ENCODE measurements around the gene FEN1. TPM values are rescaled to one million over a fixed set of nuclear protein-coding genes. Genes with fewer than 3 reads are reported as not detected.

FEN1 gene, protein sequence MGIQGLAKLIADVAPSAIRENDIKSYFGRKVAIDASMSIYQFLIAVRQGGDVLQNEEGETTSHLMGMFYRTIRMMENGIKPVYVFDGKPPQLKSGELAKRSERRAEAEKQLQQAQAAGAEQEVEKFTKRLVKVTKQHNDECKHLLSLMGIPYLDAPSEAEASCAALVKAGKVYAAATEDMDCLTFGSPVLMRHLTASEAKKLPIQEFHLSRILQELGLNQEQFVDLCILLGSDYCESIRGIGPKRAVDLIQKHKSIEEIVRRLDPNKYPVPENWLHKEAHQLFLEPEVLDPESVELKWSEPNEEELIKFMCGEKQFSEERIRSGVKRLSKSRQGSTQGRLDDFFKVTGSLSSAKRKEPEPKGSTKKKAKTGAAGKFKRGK
- 7.7 and 9.0 TPM in 2 replicates for total RNA-seq

DNA sequence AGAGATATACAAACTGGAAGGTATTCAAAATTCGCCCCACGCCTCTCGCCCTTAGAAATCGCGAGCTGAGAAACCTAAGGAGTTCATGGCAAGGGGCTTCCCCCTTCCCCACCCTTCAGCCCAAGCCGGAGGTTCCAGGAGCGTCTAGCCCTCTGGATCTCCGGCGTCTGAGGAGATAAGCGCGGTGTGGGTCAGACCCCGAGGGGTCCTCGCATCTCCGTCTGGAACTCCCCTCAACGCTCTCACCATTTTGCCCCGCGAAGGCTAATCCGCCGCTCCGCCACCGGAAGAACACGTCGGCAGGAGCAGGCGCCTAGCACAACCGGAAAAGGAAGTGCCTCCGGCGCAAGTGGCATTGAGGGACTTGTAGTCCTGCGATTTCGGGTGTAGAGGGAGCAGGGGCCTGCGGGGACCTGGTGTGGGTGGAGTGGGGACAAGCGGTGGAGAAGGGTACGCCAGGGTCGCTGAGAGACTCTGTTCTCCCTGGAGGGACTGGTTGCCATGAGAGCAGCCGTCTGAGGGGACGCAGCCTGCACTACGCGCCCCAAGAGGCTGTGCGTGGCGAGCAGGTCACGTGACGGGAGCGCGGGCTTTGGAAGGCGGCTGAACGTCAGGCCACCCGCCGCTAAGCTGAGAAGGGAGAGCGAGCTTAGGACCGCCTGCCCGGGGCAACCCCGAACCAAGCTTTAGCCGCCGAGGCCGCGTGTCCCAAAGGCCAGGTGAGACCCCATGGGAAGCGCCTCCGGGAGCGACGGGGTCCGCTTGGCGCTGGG lies at the start of gene FEN1, which contains the start of gene TMEM258:
TSS of gene FEN1 (plus strand) at position 602 of the 773 bp plus-strand sequence. CDS start 2,451 bp downstream, outside the sequence.
TSS of gene TMEM258 (minus strand) at position 290 of the 773 bp plus-strand sequence. CDS start at position 249, 41 bp downstream.
- Histone ChIP-seq H3K4me1 (ENCODE audit: insufficient read depth, low read length) (peaks cover 11% of the 10 kb centered on the region), H2AFZ (ENCODE audit: low read length) (peak within 1 kb of the TSS; percentile 96), H3K79me2 (ENCODE audit: insufficient read depth, low read length) (peaks cover 74% of the 10 kb centered on the region), H4K20me1 (ENCODE audit: insufficient read depth, low read length) (peaks cover 11% of the 10 kb centered on the region), H3K36me3 (ENCODE audit: insufficient read depth, low read length) (peaks cover 39% of the 10 kb centered on the region), H3K27me3 (ENCODE audit: insufficient read depth, low read length) (no peaks in the 10 kb centered on the region), H3K4me3 (ENCODE audit: insufficient read depth, low read length) (peak within 1 kb of the TSS; percentile 91), H3K4me2 (ENCODE audit: insufficient read depth, low read length) (peak within 1 kb of the TSS; percentile 91), H3K27ac (ENCODE audit: low read depth, low read length) (peak within 1 kb of the TSS; percentile 99), H3K9me3 (ENCODE audit: low read depth, low read length) (no peaks in the 10 kb centered on the region)
- peak; percentile 97 for DNase-seq (ENCODE audit: insufficient read length, low spot score, missing footprints)
- TF ChIP-seq, protein P1, sequence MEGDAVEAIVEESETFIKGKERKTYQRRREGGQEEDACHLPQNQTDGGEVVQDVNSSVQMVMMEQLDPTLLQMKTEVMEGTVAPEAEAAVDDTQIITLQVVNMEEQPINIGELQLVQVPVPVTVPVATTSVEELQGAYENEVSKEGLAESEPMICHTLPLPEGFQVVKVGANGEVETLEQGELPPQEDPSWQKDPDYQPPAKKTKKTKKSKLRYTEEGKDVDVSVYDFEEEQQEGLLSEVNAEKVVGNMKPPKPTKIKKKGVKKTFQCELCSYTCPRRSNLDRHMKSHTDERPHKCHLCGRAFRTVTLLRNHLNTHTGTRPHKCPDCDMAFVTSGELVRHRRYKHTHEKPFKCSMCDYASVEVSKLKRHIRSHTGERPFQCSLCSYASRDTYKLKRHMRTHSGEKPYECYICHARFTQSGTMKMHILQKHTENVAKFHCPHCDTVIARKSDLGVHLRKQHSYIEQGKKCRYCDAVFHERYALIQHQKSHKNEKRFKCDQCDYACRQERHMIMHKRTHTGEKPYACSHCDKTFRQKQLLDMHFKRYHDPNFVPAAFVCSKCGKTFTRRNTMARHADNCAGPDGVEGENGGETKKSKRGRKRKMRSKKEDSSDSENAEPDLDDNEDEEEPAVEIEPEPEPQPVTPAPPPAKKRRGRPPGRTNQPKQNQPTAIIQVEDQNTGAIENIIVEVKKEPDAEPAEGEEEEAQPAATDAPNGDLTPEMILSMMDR (IDR thresholded peaks at IDR 0.05; ENCODE audit: extremely low read depth, low read depth, low read length): no peak

DNA sequence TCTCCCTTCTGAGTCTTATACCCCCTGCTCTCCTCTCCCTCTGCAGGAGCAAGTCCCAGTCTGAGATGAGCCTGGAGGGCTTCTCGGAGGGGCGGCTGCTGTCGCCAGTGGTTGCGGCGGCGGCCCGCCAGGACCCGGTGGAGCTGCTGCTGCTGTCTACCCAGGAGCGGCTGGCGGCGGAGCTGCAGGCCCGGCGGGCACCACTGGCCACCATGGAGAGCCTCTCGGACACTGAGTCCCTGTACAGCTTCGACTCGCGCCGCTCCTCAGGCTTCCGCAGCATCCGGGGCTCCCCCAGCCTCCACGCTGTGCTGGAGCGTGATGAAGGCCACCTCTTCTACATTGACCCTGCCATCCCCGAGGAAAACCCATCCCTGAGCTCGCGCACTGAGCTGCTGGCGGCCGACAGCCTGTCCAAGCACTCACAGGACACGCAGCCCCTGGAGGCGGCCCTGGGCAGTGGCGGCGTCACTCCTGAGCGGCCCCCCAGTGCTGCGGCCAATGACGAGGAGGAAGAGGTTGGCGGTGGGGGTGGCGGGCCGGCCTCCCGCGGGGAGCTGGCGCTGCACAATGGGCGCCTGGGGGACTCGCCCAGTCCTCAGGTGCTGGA lies 49.1 kb upstream of the FEN1 start:
- H3K79me2 ChIP-seq (ENCODE audit: insufficient read depth, low read length): no peaks in the 10 kb centered on the region
- H3K27ac ChIP-seq (ENCODE audit: low read depth, low read length): no peak overlapping the region
- H3K4me2 ChIP-seq (ENCODE audit: insufficient read depth, low read length): no peak overlapping the region
- no peak overlapping the region for H3K4me3 ChIP-seq (ENCODE audit: insufficient read depth, low read length)
- H4K20me1 ChIP-seq (ENCODE audit: insufficient read depth, low read length): no peaks in the 10 kb centered on the region
- no peaks in the 10 kb centered on the region for H3K9me3 ChIP-seq (ENCODE audit: low read depth, low read length)
- peaks cover 4% of the 10 kb centered on the region for H3K4me1 ChIP-seq (ENCODE audit: insufficient read depth, low read length)
- no peak for DNase-seq (ENCODE audit: insufficient read length, low spot score, missing footprints)
- no peaks in the 10 kb centered on the region for H3K27me3 ChIP-seq (ENCODE audit: insufficient read depth, low read length)
- TF ChIP-seq, protein P1 (IDR thresholded peaks at IDR 0.05; ENCODE audit: extremely low read depth, low read depth, low read length): no peak
- H3K36me3 ChIP-seq (ENCODE audit: insufficient read depth, low read length): peaks cover 7% of the 10 kb centered on the region
- H2AFZ ChIP-seq (ENCODE audit: low read length): no peak overlapping the region

DNA sequence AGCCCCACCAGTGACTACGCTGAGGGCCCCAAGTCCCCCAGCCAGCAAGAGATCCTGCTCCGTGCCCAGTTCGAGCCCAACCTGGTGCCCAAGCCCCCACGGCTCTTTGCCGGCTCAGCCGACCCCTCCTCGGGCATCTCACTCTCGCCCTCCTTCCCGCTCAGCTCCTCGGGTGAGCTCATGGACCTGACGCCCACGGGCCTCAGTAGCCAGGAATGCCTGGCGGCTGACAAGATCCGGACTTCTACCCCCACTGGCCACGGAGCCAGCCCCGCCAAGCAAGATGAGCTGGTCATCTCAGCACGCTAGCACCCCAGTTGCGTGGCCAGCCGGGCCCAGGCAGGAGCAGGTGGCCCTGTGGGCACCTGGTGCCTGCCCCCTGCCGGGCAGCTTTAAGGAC lies 48.5 kb upstream of the FEN1 start:
- Histone ChIP-seq H3K27ac (ENCODE audit: low read depth, low read length) (no peak overlapping the region), H3K4me2 (ENCODE audit: insufficient read depth, low read length) (no peak overlapping the region), H3K4me1 (ENCODE audit: insufficient read depth, low read length) (peaks cover 4% of the 10 kb centered on the region), H4K20me1 (ENCODE audit: insufficient read depth, low read length) (no peaks in the 10 kb centered on the region), H3K9me3 (ENCODE audit: low read depth, low read length) (no peaks in the 10 kb centered on the region), H2AFZ (ENCODE audit: low read length) (no peak overlapping the region), H3K79me2 (ENCODE audit: insufficient read depth, low read length) (no peaks in the 10 kb centered on the region), H3K4me3 (ENCODE audit: insufficient read depth, low read length) (no peak overlapping the region), H3K36me3 (ENCODE audit: insufficient read depth, low read length) (peaks cover 7% of the 10 kb centered on the region), H3K27me3 (ENCODE audit: insufficient read depth, low read length) (no peaks in the 10 kb centered on the region)
- DNase-seq (ENCODE audit: insufficient read length, low spot score, missing footprints): no peak
- TF ChIP-seq, protein P1 (IDR thresholded peaks at IDR 0.05; ENCODE audit: extremely low read depth, low read depth, low read length): no peak
